Measurements from ENCODE around the gene MIXL1. TPM values are rescaled to one million over a fixed set of nuclear protein-coding genes. Genes with fewer than 3 reads are reported as not detected.

Gene MIXL1
- total RNA-seq, 1 experiment from 2014 or later: 4.7 TPM

DNA sequence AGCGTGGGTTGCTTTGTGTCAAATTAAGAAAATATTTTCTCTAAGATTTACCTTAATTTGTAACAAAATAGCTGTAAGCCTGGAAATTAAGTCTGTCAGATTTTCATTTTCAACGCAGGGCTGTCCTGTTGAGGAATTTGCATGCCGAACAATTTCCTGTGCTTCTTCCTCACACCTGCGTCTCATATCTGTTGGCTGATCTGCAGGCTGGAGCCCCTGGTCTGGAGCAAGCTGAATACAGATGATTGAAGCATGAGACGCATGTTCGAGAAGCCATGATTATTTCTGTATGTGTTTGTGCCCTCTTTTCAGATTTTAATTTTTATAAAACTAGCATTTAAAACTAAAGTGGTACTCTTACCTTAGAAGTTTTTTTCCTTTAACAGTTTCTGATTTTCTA, 9.8 kb downstream of the MIXL1 start:
- Histone ChIP-seq H2BK120ac (ENCODE audit: low read depth, low read length, poor library complexity, severe bottlenecking) (no peak overlapping the region), H3T11ph (ENCODE audit: low read length) (no peak overlapping the region), H3K23me2 (ENCODE audit: insufficient read length, low read depth, low read length, poor library complexity, severe bottlenecking) (no peaks in the 10 kb centered on the region), H4K20me1 (ENCODE audit: control insufficient read depth, insufficient read depth, insufficient read length) (no peaks in the 10 kb centered on the region), H4K8ac (replicated peaks; ENCODE audit: insufficient read length, low read depth, low read length) (no peak overlapping the region), H3K79me2 (ENCODE audit: insufficient read depth, low read length) (no peaks in the 10 kb centered on the region), H2BK20ac (ENCODE audit: low read depth, low read length, poor library complexity, severe bottlenecking) (no peak overlapping the region), H4K91ac (ENCODE audit: insufficient read length, low read depth, low read length) (no peak overlapping the region), H3K27ac (ENCODE audit: insufficient read length, low read depth, low read length) (no peak overlapping the region), H2BK15ac (ENCODE audit: low read depth, low read length) (no peak overlapping the region), H3K56ac (ENCODE audit: insufficient read length, low read depth, low read length) (no peak overlapping the region), H4K5ac (ENCODE audit: insufficient read length, low read depth, low read length) (no peak overlapping the region), H2AFZ (ENCODE audit: low read length) (no peak overlapping the region), H3K14ac (ENCODE audit: insufficient read depth, low read length) (no peak overlapping the region), H3K79me1 (ENCODE audit: insufficient read depth, low read depth, low read length, poor library complexity, severe bottlenecking) (no peaks in the 10 kb centered on the region), H2BK5ac (ENCODE audit: insufficient read length, low read length) (no peak overlapping the region), H3K9me3 (ENCODE audit: control insufficient read depth, low read depth, low read length) (no peaks in the 10 kb centered on the region), H3K27me3 (ENCODE audit: insufficient read depth, low read length) (no peaks in the 10 kb centered on the region), H3K23ac (ENCODE audit: insufficient read length, low read depth, low read length) (no peak overlapping the region), H3K18ac (ENCODE audit: insufficient read length, low read depth, low read length) (no peak overlapping the region), H3K4me2 (ENCODE audit: insufficient read depth, insufficient read length, low read length) (no peak overlapping the region), H3K9ac (ENCODE audit: extremely low read depth, insufficient read length, low read length) (no peak overlapping the region), H3K4me1 (ENCODE audit: insufficient read depth, low read length) (no peaks in the 10 kb centered on the region), H2AK5ac (ENCODE audit: insufficient read length, low read length) (no peak overlapping the region), H2BK12ac (ENCODE audit: insufficient read length, low read depth, low read length) (no peak overlapping the region), H3K4ac (ENCODE audit: low read depth, low read length) (no peak overlapping the region)
- Mint-ChIP-seq H3K9me3 (no peaks in the 10 kb centered on the region), H3K36me3 (ENCODE audit: insufficient read depth in 1 of 3, low read depth in 3 of 3) (peaks cover 14 to 48% (median 31%) of the 10 kb centered on the region in 3 experiments; a peak in 6 of 7 replicates), H3K27me3 (ENCODE audit: low read depth) (no peaks in the 10 kb centered on the region), H3K4me3 (no peak overlapping the region), H3K4me1 (no peaks in the 10 kb centered on the region), H3K27ac (no peak overlapping the region)
- no peak for DNase-seq
- TF ChIP-seq, protein P1, sequence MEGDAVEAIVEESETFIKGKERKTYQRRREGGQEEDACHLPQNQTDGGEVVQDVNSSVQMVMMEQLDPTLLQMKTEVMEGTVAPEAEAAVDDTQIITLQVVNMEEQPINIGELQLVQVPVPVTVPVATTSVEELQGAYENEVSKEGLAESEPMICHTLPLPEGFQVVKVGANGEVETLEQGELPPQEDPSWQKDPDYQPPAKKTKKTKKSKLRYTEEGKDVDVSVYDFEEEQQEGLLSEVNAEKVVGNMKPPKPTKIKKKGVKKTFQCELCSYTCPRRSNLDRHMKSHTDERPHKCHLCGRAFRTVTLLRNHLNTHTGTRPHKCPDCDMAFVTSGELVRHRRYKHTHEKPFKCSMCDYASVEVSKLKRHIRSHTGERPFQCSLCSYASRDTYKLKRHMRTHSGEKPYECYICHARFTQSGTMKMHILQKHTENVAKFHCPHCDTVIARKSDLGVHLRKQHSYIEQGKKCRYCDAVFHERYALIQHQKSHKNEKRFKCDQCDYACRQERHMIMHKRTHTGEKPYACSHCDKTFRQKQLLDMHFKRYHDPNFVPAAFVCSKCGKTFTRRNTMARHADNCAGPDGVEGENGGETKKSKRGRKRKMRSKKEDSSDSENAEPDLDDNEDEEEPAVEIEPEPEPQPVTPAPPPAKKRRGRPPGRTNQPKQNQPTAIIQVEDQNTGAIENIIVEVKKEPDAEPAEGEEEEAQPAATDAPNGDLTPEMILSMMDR (conservative IDR thresholded peaks at IDR 0.05): no peak
- no CpG with 5 or more reads among the region's 6 CpGs for WGBS (ENCODE audit: extremely low coverage, insufficient read length, low lambda C conversion rate)
